H9 (cell line): ENCODE results near the gene SLPI. TPM values are rescaled to one million over a fixed set of nuclear protein-coding genes. Genes with fewer than 3 reads are reported as not detected.

Experiments
- DNase-seq: peaks from one replicate; pipeline ENCODE4 v3.0.0-alpha.2; 2017
- H2AFZ ChIP-seq: one replicate; pipeline ENCODE4 v1.6.1; 2013; ENCODE audit warnings: mild to moderate bottlenecking, low read length, control low read depth, moderate library complexity
- H2AK5ac ChIP-seq: 2 replicates; pipeline ENCODE4 v1.6.1; 2013; ENCODE audit warnings: low read length, control low read depth, mixed read lengths; ENCODE audit not compliant: insufficient read length
- H2BK120ac ChIP-seq: one replicate; pipeline ENCODE4 v1.6.1; 2013; ENCODE audit warnings: low read depth, mild to moderate bottlenecking, low read length, control low read depth, inconsistent platforms; ENCODE audit not compliant: poor library complexity, severe bottlenecking
- H2BK12ac ChIP-seq: 2 replicates; pipeline ENCODE4 v1.6.1; 2013; ENCODE audit warnings: low read length, control low read depth, mixed read lengths, low read depth; ENCODE audit not compliant: insufficient read length
- H2BK15ac ChIP-seq: 2 replicates; pipeline ENCODE4 v1.6.1; 2013; ENCODE audit warnings: low read depth, low read length, control low read depth
- H2BK20ac ChIP-seq: one replicate; pipeline ENCODE4 v1.6.1; 2013; ENCODE audit warnings: low read depth, mild to moderate bottlenecking, low read length, control low read depth, inconsistent platforms; ENCODE audit not compliant: poor library complexity, severe bottlenecking
- H2BK5ac ChIP-seq: 2 replicates; pipeline ENCODE4 v1.6.1; 2013; ENCODE audit warnings: low read length, control low read depth, mixed read lengths; ENCODE audit not compliant: insufficient read length
- H3K14ac ChIP-seq: 2 replicates; pipeline ENCODE4 v1.6.1; 2013; ENCODE audit warnings: low read length, control low read depth; ENCODE audit not compliant: insufficient read depth
- H3K18ac ChIP-seq: 2 replicates; pipeline ENCODE4 v1.6.1; 2013; ENCODE audit warnings: low read depth, mild to moderate bottlenecking, mixed read lengths, low read length, control low read depth; ENCODE audit not compliant: insufficient read length
- H3K23ac ChIP-seq: 2 replicates; pipeline ENCODE4 v1.6.1; 2013; ENCODE audit warnings: low read length, control low read depth, mixed read lengths, low read depth; ENCODE audit not compliant: insufficient read length
- H3K23me2 ChIP-seq: 2 replicates; pipeline ENCODE4 v1.6.1; 2013; ENCODE audit warnings: low read depth, mild to moderate bottlenecking, mixed read lengths, low read length, control low read depth; ENCODE audit not compliant: insufficient read length, poor library complexity, severe bottlenecking
- H3K27ac ChIP-seq: 2 replicates; pipeline ENCODE4 v1.5.1; 2013; ENCODE audit warnings: low read length, control low read depth, mixed read lengths, low read depth; ENCODE audit not compliant: insufficient read length
- H3K27me3 ChIP-seq: 2 replicates; pipeline ENCODE4 v1.6.1; 2013; ENCODE audit warnings: low read length, control low read depth, inconsistent platforms; ENCODE audit not compliant: insufficient read depth
- H3K4ac ChIP-seq: 2 replicates; pipeline ENCODE4 v1.6.1; 2013; ENCODE audit warnings: low read depth, mild to moderate bottlenecking, control low read depth, inconsistent platforms, low read length, moderate library complexity
- H3K4me1 ChIP-seq: 2 replicates; pipeline ENCODE4 v1.6.1; 2013; ENCODE audit warnings: low read length, control low read depth, inconsistent platforms; ENCODE audit not compliant: insufficient read depth
- H3K4me2 ChIP-seq: 2 replicates; pipeline ENCODE4 v1.6.1; 2013; ENCODE audit warnings: low read length, control low read depth, mixed read lengths; ENCODE audit not compliant: insufficient read length, insufficient read depth
- H3K56ac ChIP-seq: 2 replicates; pipeline ENCODE4 v1.6.1; 2013; ENCODE audit warnings: low read depth, mild to moderate bottlenecking, mixed read lengths, low read length, control low read depth; ENCODE audit not compliant: insufficient read length
- H3K79me1 ChIP-seq: 2 replicates; pipeline ENCODE4 v1.6.1; 2013; ENCODE audit warnings: low read depth, mild to moderate bottlenecking, moderate library complexity, low read length, control low read depth, inconsistent platforms; ENCODE audit not compliant: insufficient read depth, poor library complexity, severe bottlenecking
- H3K79me2 ChIP-seq: 2 replicates; pipeline ENCODE4 v1.6.1; 2013; ENCODE audit warnings: low read length, control low read depth, inconsistent platforms; ENCODE audit not compliant: insufficient read depth
- H3K9ac ChIP-seq: 2 replicates; pipeline ENCODE4 v1.6.1; 2013; ENCODE audit warnings: low read length, control low read depth, mixed read lengths; ENCODE audit not compliant: insufficient read length; ENCODE audit errors: extremely low read depth
- H3K9me3 ChIP-seq: one replicate; pipeline ENCODE4 v1.6.1; 2013; ENCODE audit warnings: low read depth, low read length, inconsistent platforms; ENCODE audit not compliant: control insufficient read depth
- H3T11ph ChIP-seq: one replicate; pipeline ENCODE4 v1.6.1; 2013; ENCODE audit warnings: mild to moderate bottlenecking, low read length, control low read depth, inconsistent platforms
- H4K20me1 ChIP-seq: one replicate; pipeline ENCODE4 v1.6.1; 2013; ENCODE audit not compliant: control insufficient read depth, insufficient read length, insufficient read depth
- H4K5ac ChIP-seq: 2 replicates; pipeline ENCODE4 v1.6.1; 2013; ENCODE audit warnings: low read depth, mild to moderate bottlenecking, mixed read lengths, low read length, control low read depth; ENCODE audit not compliant: insufficient read length
- H4K8ac ChIP-seq: replicated peaks from 2 replicates; pipeline ENCODE4 v1.6.1; 2013; ENCODE audit warnings: low read length, control low read depth, mixed read lengths, low read depth; ENCODE audit not compliant: insufficient read length
- H4K91ac ChIP-seq: 2 replicates; pipeline ENCODE4 v1.6.1; 2013; ENCODE audit warnings: low read depth, mild to moderate bottlenecking, moderate library complexity, mixed read lengths, low read length, control low read depth; ENCODE audit not compliant: insufficient read length
- H3K27ac Mint-ChIP-seq, 3 experiments: 2 replicates in 2 of 3; 3 replicates in 1 of 3; pipeline ENCODE4 v1.8.0; 2020 to 2021; ENCODE audit warnings: mixed read lengths in 3 of 3, mild to moderate bottlenecking in 1 of 3, moderate library complexity in 1 of 3
- H3K27me3 Mint-ChIP-seq: 2 replicates; pipeline ENCODE4 v1.8.0; 2021; ENCODE audit warnings: low read depth, mild to moderate bottlenecking, moderate library complexity, mixed read lengths
- H3K36me3 Mint-ChIP-seq, 3 experiments: 2 replicates in 2 of 3; 3 replicates in 1 of 3; pipeline ENCODE4 v1.8.0; 2020 to 2021; ENCODE audit warnings: low read depth in 3 of 3, mixed read lengths in 3 of 3; ENCODE audit not compliant: insufficient read depth in 1 of 3
- H3K4me1 Mint-ChIP-seq, 2 experiments: 2 replicates each; pipeline ENCODE4 v1.8.0; 2020; ENCODE audit warnings: mixed read lengths in 2 of 2
- H3K4me3 Mint-ChIP-seq, 2 experiments: 2 replicates in 1 of 2; 3 replicates in 1 of 2; pipeline ENCODE4 v1.8.0; 2020 to 2021; ENCODE audit warnings: mild to moderate bottlenecking in 2 of 2, mixed read lengths in 2 of 2, moderate library complexity in 1 of 2
- H3K9me3 Mint-ChIP-seq, 2 experiments: 2 replicates in 1 of 2; 3 replicates in 1 of 2; pipeline ENCODE4 v1.8.0; 2020; ENCODE audit warnings: mild to moderate bottlenecking in 2 of 2, mixed read lengths in 2 of 2, moderate library complexity in 1 of 2
- WGBS: extraction: QIAGEN DNeasy Blood & Tissue Kit; methylation state at CpG from one replicate; pipeline ENCODE4 v1.1.7; 2013; ENCODE audit warnings: missing lambda C conversion rate, low lambda C conversion rate, mixed read lengths; ENCODE audit not compliant: insufficient read length; ENCODE audit errors: extremely low coverage; 5-methylcytosine and 5-hydroxymethylcytosine counted together
- total RNA-seq: library from RNA; stranded (reverse); gene quantifications from 2 replicates; pipeline ENCODE4 v1.2.1, GENCODE V29; 2021
- TF ChIP-seq, protein P1 (sequence below): fragments of 200-600 bp; sonication (generic); conservative IDR thresholded peaks from 3 replicates; pipeline ENCODE4 v1.8.0; 2021; ENCODE audit warnings: antibody characterized with exemption, mild to moderate bottlenecking

Gene SLPI
- total RNA-seq, 1 experiment from 2014 or later = not detected

DNA sequence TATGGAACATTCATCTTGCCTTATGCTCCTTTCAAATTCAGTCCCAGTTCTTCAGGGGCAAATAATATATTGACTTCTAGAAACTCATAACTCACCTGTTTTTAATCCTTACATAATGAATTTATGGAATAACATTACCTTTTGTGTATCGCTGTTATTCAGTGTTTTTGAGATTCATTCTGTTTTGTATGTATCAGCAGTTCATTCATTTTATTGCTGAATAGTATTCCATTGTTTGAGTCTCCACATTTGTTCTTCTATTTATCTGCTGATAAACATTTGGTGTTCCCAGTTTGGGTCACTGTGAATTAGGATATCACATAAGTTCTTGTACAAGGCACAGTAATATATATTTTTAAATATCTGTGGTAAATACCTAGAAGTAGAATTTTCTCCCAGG lies 28.1 kb downstream of the SLPI start:
- Mint-ChIP-seq H3K4me1 (no peaks in the 10 kb centered on the region), H3K9me3 (no peaks in the 10 kb centered on the region), H3K27me3 (peaks cover 59% of the 10 kb centered on the region), H3K36me3 (no peaks in the 10 kb centered on the region), H3K4me3 (no peak overlapping the region), H3K27ac (no peak overlapping the region)
- Histone ChIP-seq H3K27me3 (no peaks in the 10 kb centered on the region; the same call in 1 of the 2 replicates), H3T11ph (no peak overlapping the region), H3K9ac (no peak overlapping the region), H2AFZ (no peak overlapping the region), H2AK5ac (no peak overlapping the region), H3K4me1 (no peaks in the 10 kb centered on the region), H3K14ac (no peak overlapping the region), H2BK15ac (no peak overlapping the region), H4K5ac (no peak overlapping the region), H3K9me3 (no peaks in the 10 kb centered on the region), H3K4ac (no peak overlapping the region), H3K23me2 (no peaks in the 10 kb centered on the region), H3K18ac (no peak overlapping the region), H2BK12ac (no peak overlapping the region), H2BK5ac (no peak overlapping the region), H2BK20ac (no peak overlapping the region), H3K79me1 (no peaks in the 10 kb centered on the region), H3K56ac (no peak overlapping the region), H4K20me1 (no peaks in the 10 kb centered on the region), H3K4me2 (no peak overlapping the region), H3K23ac (no peak overlapping the region), H3K27ac (no peak overlapping the region), H4K91ac (no peak overlapping the region), H2BK120ac (no peak overlapping the region), H4K8ac (no peak overlapping the region), H3K79me2 (no peaks in the 10 kb centered on the region)
- TF ChIP-seq, protein P1, sequence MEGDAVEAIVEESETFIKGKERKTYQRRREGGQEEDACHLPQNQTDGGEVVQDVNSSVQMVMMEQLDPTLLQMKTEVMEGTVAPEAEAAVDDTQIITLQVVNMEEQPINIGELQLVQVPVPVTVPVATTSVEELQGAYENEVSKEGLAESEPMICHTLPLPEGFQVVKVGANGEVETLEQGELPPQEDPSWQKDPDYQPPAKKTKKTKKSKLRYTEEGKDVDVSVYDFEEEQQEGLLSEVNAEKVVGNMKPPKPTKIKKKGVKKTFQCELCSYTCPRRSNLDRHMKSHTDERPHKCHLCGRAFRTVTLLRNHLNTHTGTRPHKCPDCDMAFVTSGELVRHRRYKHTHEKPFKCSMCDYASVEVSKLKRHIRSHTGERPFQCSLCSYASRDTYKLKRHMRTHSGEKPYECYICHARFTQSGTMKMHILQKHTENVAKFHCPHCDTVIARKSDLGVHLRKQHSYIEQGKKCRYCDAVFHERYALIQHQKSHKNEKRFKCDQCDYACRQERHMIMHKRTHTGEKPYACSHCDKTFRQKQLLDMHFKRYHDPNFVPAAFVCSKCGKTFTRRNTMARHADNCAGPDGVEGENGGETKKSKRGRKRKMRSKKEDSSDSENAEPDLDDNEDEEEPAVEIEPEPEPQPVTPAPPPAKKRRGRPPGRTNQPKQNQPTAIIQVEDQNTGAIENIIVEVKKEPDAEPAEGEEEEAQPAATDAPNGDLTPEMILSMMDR = no peak
- no peak for DNase-seq
- WGBS = no CpG with 5 or more reads among the region's 1 CpG
